ENCODE results near the gene CAPN15.

DNA sequence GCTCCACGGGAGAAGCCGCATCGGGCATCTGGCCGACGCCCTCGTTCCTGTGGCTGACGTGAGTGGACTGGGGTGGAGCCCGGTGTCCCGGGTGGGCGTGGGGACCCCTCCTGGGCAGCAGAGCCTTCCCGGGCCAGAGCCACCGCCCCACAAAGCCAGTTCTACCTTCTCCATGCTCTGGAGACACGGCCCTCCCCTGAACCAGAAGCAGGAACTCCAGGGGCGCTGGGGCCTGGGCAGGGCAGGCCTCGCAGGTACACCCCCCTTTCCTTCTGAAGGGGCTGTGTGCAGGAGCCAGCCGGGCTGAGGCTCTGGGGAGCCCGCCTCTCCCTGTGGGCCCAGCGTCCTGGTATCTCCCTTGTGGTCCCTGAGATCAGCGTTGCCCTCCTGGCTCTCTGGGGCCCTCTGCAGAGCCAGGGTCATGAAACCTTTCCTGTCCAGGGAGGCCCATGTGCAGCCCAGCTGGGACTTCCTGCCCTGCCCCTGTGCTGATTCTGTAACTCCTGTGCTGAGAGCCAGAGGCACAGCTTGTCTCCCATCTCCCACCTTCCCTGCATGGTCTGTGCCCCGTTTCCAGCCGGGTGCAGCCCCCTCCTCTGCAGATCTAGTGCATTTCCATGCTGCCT lies 48.8 kb downstream of the CAPN15 start:
- TF ChIP-seq CTCF (IDR thresholded peaks at IDR 0.05), result no peak
- TF ChIP-seq POLR2A (IDR thresholded peaks at IDR 0.05), result no peak

All from heart left ventricle (tissue), 13 donors.